Stimulated activated CD4-positive, alpha-beta T cell treated with anti-CD3 and anti-CD28 coated beads, TNF-alpha, amount 100 ng/mL, for 24 hours (primary cell): ENCODE results near the gene BRSK1.

Experiments
- DNase-seq, 3 experiments: peaks; one replicate each; pipeline ENCODE4 v3.0.0-alpha.2; 2020; ENCODE audit warnings: low read depth in 3 of 3

BRSK1 gene

GRCh38 chr19:55283548-55284377, at the start of gene BRSK1:
TSS of gene BRSK1 (plus strand) at chr19:55283997. CDS start at chr19:55284443, 446 bp downstream.
- peak in 2 of 3 experiments; percentile 22 to 36 for DNase-seq

DNA sequence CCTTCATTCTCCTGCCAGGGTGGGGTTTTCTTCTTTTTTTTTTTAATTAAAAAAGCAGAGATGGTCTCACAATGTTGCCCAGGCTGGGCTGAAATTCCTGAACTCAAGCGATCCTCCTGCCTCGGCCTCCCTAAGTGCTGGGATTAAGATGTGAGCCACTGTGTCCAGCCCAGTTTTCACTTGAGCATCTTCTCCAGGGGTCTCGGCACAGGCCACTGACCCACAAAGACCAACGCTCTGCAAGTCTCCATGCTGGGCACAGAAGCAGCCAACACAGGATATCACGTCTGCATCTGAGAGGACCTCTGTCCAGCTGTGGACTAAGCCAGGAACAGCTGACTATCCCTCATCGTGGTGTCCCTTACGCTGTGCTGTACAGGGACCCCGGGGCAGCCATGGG, 45.8 kb upstream of the BRSK1 start:
- DNase-seq: no peak

GRCh38 chr19:55239004-55239403, 44.8 kb upstream of the BRSK1 start:
- no peak for DNase-seq

DNA sequence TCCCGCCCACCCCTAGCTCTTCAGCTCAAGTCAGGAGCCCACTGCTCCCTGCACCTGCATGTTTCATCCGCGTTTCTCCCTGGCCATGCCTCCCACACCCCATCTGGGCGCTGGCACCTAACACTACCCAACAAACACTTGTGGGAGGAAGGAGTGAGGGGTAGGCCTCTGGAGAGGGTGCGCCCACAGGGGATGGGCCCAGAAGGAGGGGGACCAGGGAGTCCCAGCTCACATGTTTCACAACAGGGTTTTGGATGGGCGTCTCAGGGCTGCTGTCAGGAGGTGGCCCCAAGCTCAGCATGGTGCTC, 43.1 kb upstream of the BRSK1 start:
- no peak for DNase-seq

DNA sequence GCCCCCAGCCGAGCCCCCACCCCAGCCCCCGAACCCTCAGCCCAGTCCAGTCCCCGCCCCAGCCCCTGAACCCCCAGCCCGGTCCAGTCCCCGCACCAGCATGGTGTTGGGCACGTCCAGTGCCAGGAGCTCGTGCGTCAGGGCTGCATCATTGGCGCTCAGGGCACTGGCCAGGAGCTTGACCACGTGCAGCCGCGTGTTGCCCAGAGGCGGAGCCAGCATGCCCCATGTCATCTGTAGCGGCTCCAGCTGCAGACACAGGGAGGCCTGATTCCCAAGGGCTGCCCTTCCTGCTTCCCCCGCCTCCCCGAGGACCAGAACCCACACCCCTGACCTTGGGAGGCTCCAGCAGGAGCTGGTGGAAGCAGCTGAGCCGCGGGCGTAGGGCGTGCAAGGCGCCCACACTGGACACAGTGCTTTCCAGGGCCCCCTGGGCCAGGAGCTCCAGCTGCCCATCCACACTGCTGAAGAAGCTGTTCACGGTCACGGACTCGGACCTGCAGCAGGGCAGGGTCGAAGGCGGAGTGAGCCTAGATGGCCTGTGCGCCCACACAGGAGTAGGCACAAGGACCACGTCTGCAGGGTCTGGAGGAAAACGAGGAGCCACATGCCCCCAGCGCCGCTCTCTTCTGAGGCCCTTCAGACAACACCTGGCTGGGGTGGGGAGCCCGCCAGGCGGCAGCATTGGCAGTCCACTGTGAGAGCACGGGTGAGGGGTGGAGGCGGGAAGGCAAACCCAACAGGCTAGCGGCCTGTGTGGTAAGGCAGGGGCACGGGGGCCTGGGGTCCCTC, 42.5 kb upstream of the BRSK1 start:
- DNase-seq: no peak

- DNase-seq: no peak
These were observed 41.8 kb upstream of the BRSK1 start for GRCh38 chr19:55241935-55242464.

DNA sequence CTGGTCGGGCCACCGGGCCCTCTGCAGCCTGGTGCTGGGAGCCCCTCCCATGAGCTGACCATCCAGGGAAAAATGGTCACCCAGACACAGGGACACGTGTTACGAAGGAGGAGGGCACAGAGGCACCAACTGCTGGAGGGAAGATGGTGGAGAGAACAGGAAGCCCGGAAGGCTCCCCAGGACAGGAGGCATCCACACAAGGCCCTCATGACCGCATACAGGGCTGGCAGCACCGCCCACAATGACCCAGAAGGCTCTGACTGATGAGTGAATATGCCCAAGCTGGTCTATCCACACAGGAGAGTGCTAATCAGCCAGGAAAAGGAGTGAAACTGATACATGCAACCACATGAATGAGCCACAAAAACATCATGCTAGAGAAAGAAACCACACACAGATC, 41.3 kb upstream of the BRSK1 start:
- DNase-seq: no peak

GRCh38 chr19:55244004-55244680, 39.7 kb upstream of the BRSK1 start:
- no peak for DNase-seq

DNA sequence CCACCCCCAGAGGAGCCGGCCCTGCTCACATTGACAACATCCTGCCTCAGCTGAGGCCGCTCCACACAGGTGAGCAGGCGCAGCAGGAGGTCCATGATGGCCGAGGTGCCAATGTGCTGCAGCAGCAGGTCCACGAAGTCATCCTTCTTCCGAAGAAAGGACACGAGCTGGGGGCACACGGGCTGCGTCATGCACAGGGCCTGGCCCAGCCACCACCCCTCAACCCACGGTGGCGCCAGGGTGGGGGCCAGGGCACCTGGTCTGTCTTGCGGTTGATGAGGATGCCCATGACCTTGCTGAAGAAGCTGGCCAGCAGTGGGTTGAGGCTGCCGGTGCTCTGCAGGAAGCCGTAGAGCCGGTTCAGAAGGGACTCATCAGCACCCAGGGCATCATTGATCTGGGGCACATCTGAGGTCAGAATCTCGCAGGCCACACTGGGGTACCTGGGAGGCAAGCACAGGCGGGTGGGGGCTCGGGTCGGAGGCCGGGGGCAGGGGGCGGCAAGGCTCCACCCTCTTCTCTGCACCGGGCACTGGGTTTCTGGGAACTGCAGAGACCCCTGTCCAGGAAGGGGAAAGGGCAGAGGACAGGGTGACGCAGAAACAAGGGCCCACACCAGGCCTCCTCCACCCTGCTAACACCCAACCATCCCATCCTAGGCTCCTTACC, 38.4 kb upstream of the BRSK1 start:
- no peak for DNase-seq

DNA sequence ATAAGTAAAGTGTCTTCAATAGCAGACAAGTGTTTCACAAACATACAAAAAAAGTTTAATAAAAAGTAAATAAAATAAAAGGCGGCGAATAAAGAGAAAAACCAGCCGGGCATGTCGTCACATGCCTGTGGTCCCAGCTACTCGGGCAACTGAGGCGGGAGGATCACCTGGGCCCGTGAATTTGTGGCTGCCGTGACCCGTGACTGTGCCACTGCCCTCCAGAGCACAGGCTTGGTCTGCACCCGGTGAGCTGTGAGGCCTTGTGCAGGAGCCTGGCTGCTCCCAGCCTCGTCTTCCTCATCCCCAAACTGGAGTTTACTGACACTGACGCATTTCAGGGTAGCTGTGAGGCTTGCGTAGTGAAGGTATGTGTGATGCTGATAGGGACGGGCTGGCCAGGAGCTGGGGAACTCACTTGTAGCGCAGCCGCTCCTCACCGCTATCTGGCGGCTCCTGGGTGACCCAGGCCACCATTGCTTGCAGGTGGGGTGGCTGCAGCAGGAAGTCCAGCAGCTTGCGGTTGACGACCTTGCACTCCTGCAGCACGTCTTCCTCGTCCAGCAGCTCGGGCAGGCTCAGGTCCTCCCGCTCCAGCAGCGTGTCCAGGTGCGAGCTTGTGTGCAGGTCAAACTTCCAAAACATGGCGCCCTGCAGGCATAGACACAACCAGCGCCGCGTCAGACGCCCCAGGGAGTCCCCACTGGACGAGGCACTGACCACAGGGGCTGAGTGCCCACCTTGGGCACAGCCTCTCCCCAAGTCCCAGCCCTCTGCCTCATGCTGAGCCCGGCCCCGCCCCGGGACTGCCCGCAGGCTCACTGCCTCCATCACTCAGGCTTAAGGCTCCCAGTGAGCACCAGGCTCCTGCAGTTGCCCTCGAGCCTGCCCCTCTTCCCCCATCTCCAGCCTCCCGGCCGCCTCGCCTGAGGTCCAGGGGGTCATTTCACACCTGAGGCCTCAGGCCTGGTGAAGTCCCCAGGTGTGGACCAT, 37.0 kb upstream of the BRSK1 start:
- no peak for DNase-seq

- no peak for DNase-seq
These were observed 36.1 kb upstream of the BRSK1 start for GRCh38 chr19:55247621-55248099.

GRCh38 chr19:55248166-55248675, 35.6 kb upstream of the BRSK1 start:
- no peak for DNase-seq

DNA sequence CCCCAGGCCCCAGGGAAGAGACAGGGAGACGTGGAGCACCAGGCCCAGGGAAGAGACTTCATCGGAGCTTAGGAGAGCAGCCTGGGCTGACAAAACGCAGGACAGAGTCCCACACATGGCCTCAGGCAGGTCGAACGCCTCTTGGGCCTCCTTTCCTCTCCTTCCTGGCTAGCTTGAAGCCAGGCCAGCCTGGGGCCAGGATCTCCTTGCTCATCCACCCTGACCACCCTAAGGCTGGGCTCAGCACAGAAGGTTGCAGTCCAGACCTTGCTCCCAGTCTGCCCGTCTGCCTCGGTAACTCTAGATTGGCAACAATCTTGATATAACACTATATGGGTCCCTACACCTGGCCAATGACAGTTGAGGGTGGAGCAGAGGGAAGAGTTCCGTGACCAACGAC, 35.1 kb upstream of the BRSK1 start:
- DNase-seq: no peak

GRCh38 chr19:55249841-55250240, 34.0 kb upstream of the BRSK1 start:
- no peak for DNase-seq

- DNase-seq: no peak
These were observed 33.3 kb upstream of the BRSK1 start for GRCh38 chr19:55250262-55251036.

GRCh38 chr19:55251341-55252081, 32.3 kb upstream of the BRSK1 start:
- DNase-seq: peak in 1 of 3 experiments; percentile 42

- no peak for DNase-seq
These were observed 30.8 kb upstream of the BRSK1 start for GRCh38 chr19:55252760-55253663.
